ENCODE measurements around the gene C5orf47.

DNA sequence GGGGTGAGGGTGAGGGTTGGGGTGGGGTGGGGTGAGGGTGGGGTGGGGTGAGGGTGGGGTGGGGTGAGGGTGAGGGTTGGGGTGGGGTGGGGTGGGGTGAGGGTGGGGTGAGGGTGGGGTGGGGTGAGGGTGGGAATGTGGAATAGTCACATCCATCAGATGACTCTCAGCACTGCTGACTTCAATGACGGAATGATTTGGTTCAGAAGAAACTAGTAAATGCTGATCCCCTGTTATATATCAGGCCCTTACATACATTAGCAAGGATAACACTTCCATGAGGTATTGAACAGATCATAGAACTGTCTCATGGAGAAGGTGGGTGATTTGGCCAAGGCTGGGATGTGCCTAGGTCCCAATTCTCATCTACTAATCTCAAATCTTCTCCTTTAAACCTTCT is 24.5 kb upstream of the C5orf47 start:
- TF ChIP-seq, protein P1, sequence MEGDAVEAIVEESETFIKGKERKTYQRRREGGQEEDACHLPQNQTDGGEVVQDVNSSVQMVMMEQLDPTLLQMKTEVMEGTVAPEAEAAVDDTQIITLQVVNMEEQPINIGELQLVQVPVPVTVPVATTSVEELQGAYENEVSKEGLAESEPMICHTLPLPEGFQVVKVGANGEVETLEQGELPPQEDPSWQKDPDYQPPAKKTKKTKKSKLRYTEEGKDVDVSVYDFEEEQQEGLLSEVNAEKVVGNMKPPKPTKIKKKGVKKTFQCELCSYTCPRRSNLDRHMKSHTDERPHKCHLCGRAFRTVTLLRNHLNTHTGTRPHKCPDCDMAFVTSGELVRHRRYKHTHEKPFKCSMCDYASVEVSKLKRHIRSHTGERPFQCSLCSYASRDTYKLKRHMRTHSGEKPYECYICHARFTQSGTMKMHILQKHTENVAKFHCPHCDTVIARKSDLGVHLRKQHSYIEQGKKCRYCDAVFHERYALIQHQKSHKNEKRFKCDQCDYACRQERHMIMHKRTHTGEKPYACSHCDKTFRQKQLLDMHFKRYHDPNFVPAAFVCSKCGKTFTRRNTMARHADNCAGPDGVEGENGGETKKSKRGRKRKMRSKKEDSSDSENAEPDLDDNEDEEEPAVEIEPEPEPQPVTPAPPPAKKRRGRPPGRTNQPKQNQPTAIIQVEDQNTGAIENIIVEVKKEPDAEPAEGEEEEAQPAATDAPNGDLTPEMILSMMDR (conservative IDR thresholded peaks at IDR 0.05 in 1 of 2, IDR thresholded peaks at IDR 0.05 in 1 of 2; ENCODE audit: extremely low read depth in 1 of 2, insufficient read depth in 1 of 2, low read depth in 1 of 2, low read length in 2 of 2) = no peak
- TF ChIP-seq EZH2 (IDR thresholded peaks at IDR 0.05; ENCODE audit: borderline replicate concordance, low read length) = no peak

Measured in mammary epithelial cell (primary cell).